H9 (cell line): ENCODE results near the gene SULT1A4. TPM values are rescaled to one million over a fixed set of nuclear protein-coding genes. Genes with fewer than 3 reads are reported as not detected.
"Not testable (repeated sequence)": the region's sequence is repeated elsewhere in the genome, so short reads cannot be mapped to it uniquely, and the experiment has no call there.

Experiments used
- DNase-seq: peaks from one replicate; pipeline ENCODE4 v3.0.0-alpha.2; 2017
- H2AFZ ChIP-seq: one replicate; pipeline ENCODE4 v1.6.1; 2013; ENCODE audit warnings: mild to moderate bottlenecking, low read length, control low read depth, moderate library complexity
- H2AK5ac ChIP-seq: 2 replicates; pipeline ENCODE4 v1.6.1; 2013; ENCODE audit warnings: low read length, control low read depth, mixed read lengths; ENCODE audit not compliant: insufficient read length
- H2BK120ac ChIP-seq: one replicate; pipeline ENCODE4 v1.6.1; 2013; ENCODE audit warnings: low read depth, mild to moderate bottlenecking, low read length, control low read depth, inconsistent platforms; ENCODE audit not compliant: poor library complexity, severe bottlenecking
- H2BK12ac ChIP-seq: 2 replicates; pipeline ENCODE4 v1.6.1; 2013; ENCODE audit warnings: low read length, control low read depth, mixed read lengths, low read depth; ENCODE audit not compliant: insufficient read length
- H2BK15ac ChIP-seq: 2 replicates; pipeline ENCODE4 v1.6.1; 2013; ENCODE audit warnings: low read depth, low read length, control low read depth
- H2BK20ac ChIP-seq: one replicate; pipeline ENCODE4 v1.6.1; 2013; ENCODE audit warnings: low read depth, mild to moderate bottlenecking, low read length, control low read depth, inconsistent platforms; ENCODE audit not compliant: poor library complexity, severe bottlenecking
- H2BK5ac ChIP-seq: 2 replicates; pipeline ENCODE4 v1.6.1; 2013; ENCODE audit warnings: low read length, control low read depth, mixed read lengths; ENCODE audit not compliant: insufficient read length
- H3K14ac ChIP-seq: 2 replicates; pipeline ENCODE4 v1.6.1; 2013; ENCODE audit warnings: low read length, control low read depth; ENCODE audit not compliant: insufficient read depth
- H3K18ac ChIP-seq: 2 replicates; pipeline ENCODE4 v1.6.1; 2013; ENCODE audit warnings: low read depth, mild to moderate bottlenecking, mixed read lengths, low read length, control low read depth; ENCODE audit not compliant: insufficient read length
- H3K23ac ChIP-seq: 2 replicates; pipeline ENCODE4 v1.6.1; 2013; ENCODE audit warnings: low read length, control low read depth, mixed read lengths, low read depth; ENCODE audit not compliant: insufficient read length
- H3K23me2 ChIP-seq: 2 replicates; pipeline ENCODE4 v1.6.1; 2013; ENCODE audit warnings: low read depth, mild to moderate bottlenecking, mixed read lengths, low read length, control low read depth; ENCODE audit not compliant: insufficient read length, poor library complexity, severe bottlenecking
- H3K27ac ChIP-seq: 2 replicates; pipeline ENCODE4 v1.5.1; 2013; ENCODE audit warnings: low read length, control low read depth, mixed read lengths, low read depth; ENCODE audit not compliant: insufficient read length
- H3K27me3 ChIP-seq: 2 replicates; pipeline ENCODE4 v1.6.1; 2013; ENCODE audit warnings: low read length, control low read depth, inconsistent platforms; ENCODE audit not compliant: insufficient read depth
- H3K4ac ChIP-seq: 2 replicates; pipeline ENCODE4 v1.6.1; 2013; ENCODE audit warnings: low read depth, mild to moderate bottlenecking, control low read depth, inconsistent platforms, low read length, moderate library complexity
- H3K4me1 ChIP-seq: 2 replicates; pipeline ENCODE4 v1.6.1; 2013; ENCODE audit warnings: low read length, control low read depth, inconsistent platforms; ENCODE audit not compliant: insufficient read depth
- H3K4me2 ChIP-seq: 2 replicates; pipeline ENCODE4 v1.6.1; 2013; ENCODE audit warnings: low read length, control low read depth, mixed read lengths; ENCODE audit not compliant: insufficient read length, insufficient read depth
- H3K56ac ChIP-seq: 2 replicates; pipeline ENCODE4 v1.6.1; 2013; ENCODE audit warnings: low read depth, mild to moderate bottlenecking, mixed read lengths, low read length, control low read depth; ENCODE audit not compliant: insufficient read length
- H3K79me1 ChIP-seq: 2 replicates; pipeline ENCODE4 v1.6.1; 2013; ENCODE audit warnings: low read depth, mild to moderate bottlenecking, moderate library complexity, low read length, control low read depth, inconsistent platforms; ENCODE audit not compliant: insufficient read depth, poor library complexity, severe bottlenecking
- H3K79me2 ChIP-seq: 2 replicates; pipeline ENCODE4 v1.6.1; 2013; ENCODE audit warnings: low read length, control low read depth, inconsistent platforms; ENCODE audit not compliant: insufficient read depth
- H3K9ac ChIP-seq: 2 replicates; pipeline ENCODE4 v1.6.1; 2013; ENCODE audit warnings: low read length, control low read depth, mixed read lengths; ENCODE audit not compliant: insufficient read length; ENCODE audit errors: extremely low read depth
- H3K9me3 ChIP-seq: one replicate; pipeline ENCODE4 v1.6.1; 2013; ENCODE audit warnings: low read depth, low read length, inconsistent platforms; ENCODE audit not compliant: control insufficient read depth
- H3T11ph ChIP-seq: one replicate; pipeline ENCODE4 v1.6.1; 2013; ENCODE audit warnings: mild to moderate bottlenecking, low read length, control low read depth, inconsistent platforms
- H4K20me1 ChIP-seq: one replicate; pipeline ENCODE4 v1.6.1; 2013; ENCODE audit not compliant: control insufficient read depth, insufficient read length, insufficient read depth
- H4K5ac ChIP-seq: 2 replicates; pipeline ENCODE4 v1.6.1; 2013; ENCODE audit warnings: low read depth, mild to moderate bottlenecking, mixed read lengths, low read length, control low read depth; ENCODE audit not compliant: insufficient read length
- H4K8ac ChIP-seq: replicated peaks from 2 replicates; pipeline ENCODE4 v1.6.1; 2013; ENCODE audit warnings: low read length, control low read depth, mixed read lengths, low read depth; ENCODE audit not compliant: insufficient read length
- H4K91ac ChIP-seq: 2 replicates; pipeline ENCODE4 v1.6.1; 2013; ENCODE audit warnings: low read depth, mild to moderate bottlenecking, moderate library complexity, mixed read lengths, low read length, control low read depth; ENCODE audit not compliant: insufficient read length
- H3K27ac Mint-ChIP-seq, 3 experiments: 2 replicates in 2 of 3; 3 replicates in 1 of 3; pipeline ENCODE4 v1.8.0; 2020 to 2021; ENCODE audit warnings: mixed read lengths in 3 of 3, mild to moderate bottlenecking in 1 of 3, moderate library complexity in 1 of 3
- H3K27me3 Mint-ChIP-seq: 2 replicates; pipeline ENCODE4 v1.8.0; 2021; ENCODE audit warnings: low read depth, mild to moderate bottlenecking, moderate library complexity, mixed read lengths
- H3K36me3 Mint-ChIP-seq, 3 experiments: 2 replicates in 2 of 3; 3 replicates in 1 of 3; pipeline ENCODE4 v1.8.0; 2020 to 2021; ENCODE audit warnings: low read depth in 3 of 3, mixed read lengths in 3 of 3; ENCODE audit not compliant: insufficient read depth in 1 of 3
- H3K4me1 Mint-ChIP-seq, 2 experiments: 2 replicates each; pipeline ENCODE4 v1.8.0; 2020; ENCODE audit warnings: mixed read lengths in 2 of 2
- H3K4me3 Mint-ChIP-seq, 2 experiments: 2 replicates in 1 of 2; 3 replicates in 1 of 2; pipeline ENCODE4 v1.8.0; 2020 to 2021; ENCODE audit warnings: mild to moderate bottlenecking in 2 of 2, mixed read lengths in 2 of 2, moderate library complexity in 1 of 2
- H3K9me3 Mint-ChIP-seq, 2 experiments: 2 replicates in 1 of 2; 3 replicates in 1 of 2; pipeline ENCODE4 v1.8.0; 2020; ENCODE audit warnings: mild to moderate bottlenecking in 2 of 2, mixed read lengths in 2 of 2, moderate library complexity in 1 of 2
- WGBS: extraction: QIAGEN DNeasy Blood & Tissue Kit; methylation state at CpG from one replicate; pipeline ENCODE4 v1.1.7; 2013; ENCODE audit warnings: missing lambda C conversion rate, low lambda C conversion rate, mixed read lengths; ENCODE audit not compliant: insufficient read length; ENCODE audit errors: extremely low coverage; 5-methylcytosine and 5-hydroxymethylcytosine counted together
- total RNA-seq: library from RNA; stranded (reverse); gene quantifications from 2 replicates; pipeline ENCODE4 v1.2.1, GENCODE V29; 2021

SULT1A4 gene
- total RNA-seq, 1 experiment from 2014 or later: 7.6 TPM

DNA sequence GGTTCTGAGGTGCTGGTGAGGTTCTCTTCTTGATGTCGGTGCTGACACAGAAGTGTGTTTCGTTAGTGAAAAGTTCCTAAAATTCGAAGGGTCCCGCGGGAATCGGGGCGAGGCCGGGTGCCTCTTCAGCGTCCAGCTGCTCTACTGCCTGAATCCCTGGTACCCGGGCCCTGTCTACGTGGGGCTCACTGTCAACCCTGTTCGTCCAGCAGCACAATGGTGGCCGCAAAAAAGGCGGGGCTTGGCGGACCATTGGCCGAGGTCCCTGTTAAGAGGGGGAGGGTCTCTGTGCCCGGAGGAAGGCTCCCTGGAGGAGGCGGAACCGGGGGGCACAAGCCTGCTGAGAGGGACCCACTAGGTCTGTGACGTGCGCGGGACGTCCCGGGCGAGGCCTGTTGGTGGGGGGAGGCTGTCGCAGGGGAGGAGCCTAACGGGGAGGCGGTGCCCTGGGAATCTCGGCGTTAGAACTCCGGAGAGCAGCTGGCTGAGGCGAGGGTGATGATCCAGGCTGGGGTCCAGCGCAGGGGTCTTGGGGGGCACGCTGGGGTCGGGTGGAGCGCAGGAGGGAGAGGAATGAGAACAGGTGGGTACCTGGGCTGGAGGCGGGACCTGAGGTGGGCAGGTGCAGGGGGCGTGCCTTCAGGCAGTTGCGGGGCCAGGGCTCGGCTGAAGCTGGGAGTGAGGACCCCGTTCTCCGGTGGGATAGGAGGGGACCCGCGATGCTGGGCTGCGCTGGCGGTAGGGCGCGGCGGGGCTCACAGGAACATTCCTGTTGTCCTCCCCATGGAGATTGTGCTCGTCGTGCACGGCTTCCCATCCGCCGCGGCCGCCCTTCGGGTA is 6.5 kb downstream of the SULT1A4 start:
- not testable (repeated sequence) for H3K56ac ChIP-seq, DNase-seq, H3K9ac ChIP-seq, H3K14ac ChIP-seq, H3K27me3 ChIP-seq, H3K79me1 ChIP-seq, H4K8ac ChIP-seq, H3K4me1 Mint-ChIP-seq, H3K27ac ChIP-seq, H4K5ac ChIP-seq, H3K27ac Mint-ChIP-seq, H3K18ac ChIP-seq, H3K4ac ChIP-seq, H3K9me3 Mint-ChIP-seq, H3K4me1 ChIP-seq, H4K20me1 ChIP-seq, H3K4me2 ChIP-seq, H3K23ac ChIP-seq, H3K36me3 Mint-ChIP-seq, H2AK5ac ChIP-seq, H3K23me2 ChIP-seq, H2BK15ac ChIP-seq, H3T11ph ChIP-seq, H3K4me3 Mint-ChIP-seq, H2AFZ ChIP-seq, H4K91ac ChIP-seq, H3K27me3 Mint-ChIP-seq, H2BK120ac ChIP-seq, H2BK12ac ChIP-seq, H2BK5ac ChIP-seq, H3K9me3 ChIP-seq, H3K79me2 ChIP-seq, H2BK20ac ChIP-seq
- no CpG with 5 or more reads among the region's 57 CpGs for WGBS

DNA sequence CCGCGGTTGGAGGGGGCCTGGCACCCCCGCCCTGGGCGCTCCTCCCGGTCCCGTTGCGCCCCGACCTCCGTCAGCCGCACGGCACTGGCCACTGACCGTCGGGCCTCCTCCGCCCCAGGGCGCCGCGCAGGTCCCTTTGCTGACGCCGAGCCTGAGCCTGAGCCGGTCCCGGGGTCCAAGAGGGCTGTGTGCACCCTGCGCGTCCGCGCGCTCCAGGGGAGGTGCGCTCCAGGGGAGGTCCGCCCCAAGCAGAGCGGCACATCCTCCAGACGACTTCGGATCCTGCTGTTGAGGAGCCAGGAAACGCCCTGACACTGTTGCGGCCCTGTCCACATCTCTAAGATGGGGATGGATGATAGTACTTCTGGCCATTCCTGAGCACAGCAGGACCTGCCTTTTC is 7.2 kb downstream of the SULT1A4 start:
- no CpG with 5 or more reads among the region's 33 CpGs for WGBS
- not testable (repeated sequence) for H2AFZ ChIP-seq, H4K91ac ChIP-seq, H3K27me3 Mint-ChIP-seq, H3K9me3 Mint-ChIP-seq, H3K36me3 Mint-ChIP-seq, H3K4ac ChIP-seq, H2BK12ac ChIP-seq, H2BK120ac ChIP-seq, H2BK20ac ChIP-seq, H3K23me2 ChIP-seq, H2BK5ac ChIP-seq, H3K79me2 ChIP-seq, H3K79me1 ChIP-seq, H3K23ac ChIP-seq, H3K4me1 ChIP-seq, H3K4me1 Mint-ChIP-seq, H2BK15ac ChIP-seq, H3K56ac ChIP-seq, H4K20me1 ChIP-seq, H4K5ac ChIP-seq, H4K8ac ChIP-seq, H3K18ac ChIP-seq, H3K27me3 ChIP-seq, H3K9ac ChIP-seq, H3K27ac ChIP-seq, H3K4me3 Mint-ChIP-seq, H3K27ac Mint-ChIP-seq, H2AK5ac ChIP-seq, H3K9me3 ChIP-seq, DNase-seq, H3K14ac ChIP-seq, H3K4me2 ChIP-seq, H3T11ph ChIP-seq
